ENCODE results near the gene SRC.
A peak's percentile ranks its signal among the peaks of the same experiment; 100 is the strongest.
"Not testable (repeated sequence)": the region's sequence is repeated elsewhere in the genome, so short reads cannot be mapped to it uniquely, and the experiment has no call there.

SRC gene

GRCh38 chr20:37337208-37337991 is 8.5 kb upstream of the SRC start:
- no peak for TF ChIP-seq CTCF (conservative IDR thresholded peaks at IDR 0.05; ENCODE audit: low read depth)
- peak overlapping the region; percentile 72 for H3K27ac ChIP-seq
- CTCF ChIA-PET, result interaction anchor here (1.0 to 1.6 kb wide), 2 partner anchors 9 to 55 kb away, joined by 3 to 4 read pairs; partner anchors contain the start of gene SRC
- POLR2A ChIA-PET (ENCODE audit: low non-redundant PET), result interaction anchor here (0.6 kb wide), 1 partner anchor 62 kb away, joined by 4 read pairs; no protein-coding TSS in a partner anchor
- DNase-seq (ENCODE audit: low spot score), result no peak

DNA sequence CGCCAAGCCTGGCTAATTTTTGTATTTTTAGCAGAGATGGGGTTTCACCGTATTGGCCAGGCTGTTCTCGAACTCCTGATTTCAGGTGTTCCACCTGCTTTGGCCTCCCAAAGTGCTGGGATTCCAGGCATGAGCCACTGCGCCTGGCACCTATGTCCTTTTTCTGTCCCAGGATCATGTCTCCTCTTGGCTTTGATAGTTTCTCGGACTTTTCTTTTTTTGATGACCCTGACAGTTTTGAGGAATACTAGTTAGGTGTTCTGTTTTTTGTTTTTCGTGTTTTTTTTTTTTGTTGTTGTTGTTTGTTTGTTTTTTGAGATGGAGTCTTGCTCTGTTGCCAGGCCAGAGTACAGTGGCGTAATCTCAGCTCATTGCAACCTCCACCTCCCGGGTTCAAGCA is 7.6 kb upstream of the SRC start:
- POLR2A ChIA-PET (ENCODE audit: low non-redundant PET); DNase-seq (ENCODE audit: low spot score); H3K27ac ChIP-seq: not testable (repeated sequence)
- CTCF ChIA-PET, result interaction anchor here (0.7 to 1.0 kb wide), 2 partner anchors 11 to 475 kb away, joined by 3 read pairs; a partner anchor contains a TSS

GRCh38 chr20:37339208-37339607 is 6.7 kb upstream of the SRC start:
- no peak for DNase-seq (ENCODE audit: low spot score)
- peak overlapping the region; percentile 10 for H3K27ac ChIP-seq
- POLR2A ChIA-PET (ENCODE audit: low non-redundant PET), result no interaction called here
- TF ChIP-seq CTCF (conservative IDR thresholded peaks at IDR 0.05; ENCODE audit: low read depth), result no peak
- CTCF ChIA-PET, result interaction anchor here (1.0 kb wide), 1 partner anchor 11 kb away, joined by 3 read pairs; no protein-coding TSS in a partner anchor

DNA sequence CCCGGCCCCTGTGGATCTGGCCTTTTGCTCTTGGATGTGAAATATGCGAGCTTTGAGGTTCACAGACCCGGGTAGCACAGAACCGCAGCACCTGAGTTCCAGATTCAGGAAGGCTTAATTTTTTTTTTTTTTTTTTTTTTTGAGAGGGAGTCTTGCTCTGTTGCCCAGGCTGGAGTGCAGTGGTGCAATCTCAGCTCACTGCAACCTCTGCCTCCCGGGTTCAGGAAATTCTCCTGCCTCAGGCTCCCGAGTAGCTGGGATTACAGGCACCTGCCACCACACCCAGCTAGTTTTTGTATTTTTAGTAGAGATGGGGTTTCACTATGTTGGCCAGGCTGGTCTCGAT is 6.2 kb upstream of the SRC start:
- H3K27ac ChIP-seq, result peak overlapping the region; percentile 10
- DNase-seq (ENCODE audit: low spot score); CTCF ChIA-PET: not testable (repeated sequence)
- POLR2A ChIA-PET (ENCODE audit: low non-redundant PET), result interaction anchor here (0.7 kb wide), 1 partner anchor 21 kb away, joined by 9 read pairs; no protein-coding TSS in a partner anchor

- CTCF ChIA-PET, result no interaction called here
- POLR2A ChIA-PET (ENCODE audit: low non-redundant PET), result interaction anchor here (0.6 kb wide), 1 partner anchor 53 kb away, joined by 3 read pairs; no protein-coding TSS in a partner anchor
- DNase-seq (ENCODE audit: low spot score), result no peak
- H3K27ac ChIP-seq, result peak overlapping the region; percentile 0; the same call in 1 of the 2 replicates
- no peak for TF ChIP-seq CTCF (conservative IDR thresholded peaks at IDR 0.05; ENCODE audit: low read depth)
Observed at GRCh38 chr20:37340998-37341397, 4.9 kb upstream of the SRC start.

GRCh38 chr20:37341632-37342031 is 4.3 kb upstream of the SRC start:
- no peak for TF ChIP-seq CTCF (conservative IDR thresholded peaks at IDR 0.05; ENCODE audit: low read depth)
- no peak for DNase-seq (ENCODE audit: low spot score)
- ChIA-PET POLR2A (ENCODE audit: low non-redundant PET) (no interaction called here), CTCF (no interaction called here)
- 0 out of 2 replicates have a peak overlapping the region, but pooled peaks have one; percentile 1 for H3K27ac ChIP-seq

DNA sequence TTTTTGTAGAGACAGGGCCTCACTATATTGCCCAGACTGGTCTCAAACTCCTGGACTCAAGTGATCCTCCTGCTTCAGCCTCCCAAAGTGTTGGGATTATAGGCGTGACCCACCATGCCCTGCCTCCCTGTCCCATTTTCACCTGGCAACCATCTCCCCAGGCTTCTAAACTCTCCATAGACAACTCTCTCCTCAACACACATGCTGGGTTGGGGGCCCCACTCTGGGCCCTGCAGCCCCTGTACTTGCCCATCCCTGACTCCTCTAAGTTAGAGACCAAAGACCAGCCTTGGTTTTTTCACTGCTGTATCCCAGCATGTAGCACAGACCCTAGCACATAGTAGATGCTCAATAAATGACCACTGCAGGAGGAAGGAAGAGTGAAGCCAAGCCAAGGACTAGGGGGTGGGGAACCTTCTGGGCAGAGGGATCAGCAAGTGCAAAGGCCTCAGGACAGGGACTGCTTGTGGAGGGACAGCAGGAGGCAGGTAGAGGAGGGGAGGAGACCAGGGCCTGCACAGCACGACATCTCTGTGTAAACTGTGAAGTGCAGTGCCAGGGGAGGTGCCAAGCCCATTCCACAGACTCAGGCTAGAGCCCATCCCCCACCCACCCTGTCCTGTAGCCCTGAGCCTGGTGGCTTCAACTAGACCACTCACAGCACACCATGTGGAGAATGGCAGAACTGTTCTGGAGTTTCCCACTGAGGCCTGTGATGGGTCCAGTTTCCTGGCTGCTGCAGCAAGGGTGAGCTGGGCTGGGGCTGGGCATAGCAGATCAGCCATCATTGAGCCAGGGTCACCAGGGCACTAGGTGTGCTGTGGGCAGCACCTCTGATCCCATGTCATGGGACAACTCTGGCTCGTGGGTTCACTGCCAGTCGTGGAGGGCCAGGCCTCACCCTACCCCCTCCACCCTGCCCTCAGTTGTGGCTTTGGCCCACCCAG is 3.4 kb upstream of the SRC start:
- DNase-seq (ENCODE audit: low spot score), result no peak
- TF ChIP-seq CTCF (conservative IDR thresholded peaks at IDR 0.05; ENCODE audit: low read depth), result no peak; the same call in 1 of the 2 replicates
- ChIA-PET CTCF (no interaction called here), POLR2A (ENCODE audit: low non-redundant PET) (no interaction called here)
- H3K27ac ChIP-seq, result no peak overlapping the region

All from RWPE1 (cell line).